ENCODE results near the gene ZP4.
"Not testable (repeated sequence)": the region's sequence is repeated elsewhere in the genome, so short reads cannot be mapped to it uniquely, and the experiment has no call there.

Gene ZP4

GRCh38 chr1:237873487-237874211 lies 17.1 kb downstream of the ZP4 start:
- DNase-seq, result no peak

GRCh38 chr1:237868817-237869600 lies 21.7 kb downstream of the ZP4 start:
- no peak for DNase-seq

- no peak for DNase-seq
Measured at GRCh38 chr1:237867380-237867888, 23.3 kb downstream of the ZP4 start.

- DNase-seq, result no peak
Measured at GRCh38 chr1:237864338-237865244, 26.1 kb downstream of the ZP4 start.

- DNase-seq, result no peak
Measured at GRCh38 chr1:237863234-237863633, 27.5 kb downstream of the ZP4 start.

- DNase-seq, result no peak
Measured at GRCh38 chr1:237861944-237862343, 28.8 kb downstream of the ZP4 start.

GRCh38 chr1:237858992-237859391 lies 31.7 kb downstream of the ZP4 start:
- no peak for DNase-seq

GRCh38 chr1:237857455-237857854 lies 33.3 kb downstream of the ZP4 start:
- no peak for DNase-seq

- no peak for DNase-seq
Measured at GRCh38 chr1:237852342-237852741, 38.4 kb downstream of the ZP4 start.

GRCh38 chr1:237851210-237851845 lies 39.4 kb downstream of the ZP4 start:
- no peak for DNase-seq

- DNase-seq, result not testable (repeated sequence)
Measured at GRCh38 chr1:237843516-237843915, 47.2 kb downstream of the ZP4 start.

GRCh38 chr1:237841485-237841884 lies 49.2 kb downstream of the ZP4 start:
- DNase-seq, result no peak

- no peak for DNase-seq
Measured at GRCh38 chr1:237838904-237839534, 51.7 kb downstream of the ZP4 start.

GRCh38 chr1:237838320-237838719 lies 52.4 kb downstream of the ZP4 start:
- no peak for DNase-seq

- no peak for DNase-seq
Measured at GRCh38 chr1:237834461-237834860, 56.3 kb downstream of the ZP4 start.

GRCh38 chr1:237834048-237834447 lies 56.7 kb downstream of the ZP4 start:
- DNase-seq, result no peak

- DNase-seq, result no peak
Measured at GRCh38 chr1:237832858-237833257, 57.9 kb downstream of the ZP4 start.

Data from DMS79 treated with DMSO at 0.1 percent for 48 hours (cell line).